Measurements from ENCODE around the gene CDKAL1.

DNA sequence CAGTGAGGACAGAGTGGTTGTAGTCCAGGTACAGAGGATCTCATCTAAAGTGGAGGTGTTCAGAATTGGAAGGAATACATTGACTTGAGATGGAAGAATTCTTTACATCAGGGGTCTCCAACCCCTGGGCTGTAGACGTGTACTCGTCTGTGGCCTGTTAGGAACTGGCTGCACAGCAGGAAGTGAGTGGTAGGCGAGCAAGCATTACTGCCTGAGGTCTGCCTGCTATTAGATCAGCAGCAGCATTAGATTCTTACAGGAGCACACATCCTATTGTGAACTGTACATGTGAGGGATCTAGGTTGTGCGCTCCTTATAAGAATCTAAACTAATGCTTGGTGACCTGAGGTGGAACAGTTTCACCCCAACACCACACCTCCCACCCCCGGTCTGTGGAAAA is 121.1 kb downstream of the CDKAL1 start:
- TF ChIP-seq POLR2A (IDR thresholded peaks at IDR 0.05; ENCODE audit: low read depth, low read length) (no peak), POLR2AphosphoS5 (IDR thresholded peaks at IDR 0.05; ENCODE audit: low read depth, low read length) (no peak), TAF1 (IDR thresholded peaks at IDR 0.05; ENCODE audit: low read depth, low read length) (no peak), POU2F2 (IDR thresholded peaks at IDR 0.05; ENCODE audit: low read depth, low read length) (no peak), SPI1 (IDR thresholded peaks at IDR 0.05; ENCODE audit: low read depth, low read length) (no peak)
